A549 treated with AZD2906 at 1 μM for 4 hours (cell line): ENCODE measurements around the gene NMD3. TPM values are rescaled to one million over a fixed set of nuclear protein-coding genes. Genes with fewer than 3 reads are reported as not detected.

ENCODE experiments used
- total RNA-seq: library from RNA; stranded (reverse); fragments of 200-300 nt; extraction: Qiagen RNA extraction; gene quantifications from 5 replicates; pipeline ENCODE4 v1.2.3, GENCODE V29; 2022

Gene NMD3
- total RNA-seq = 40.9 to 67.7 TPM (median 47.9 TPM) in 5 replicates

GRCh38 chr3:161220850-161221753, at the start of gene NMD3:
NMD3 (plus strand) TSS chr3:161221311; CDS start chr3:161222014, 703 bp downstream.

Other genes with a start within 250 kb of the NMD3 start
- gene B3GALNT1, start 116.0 kb upstream of the NMD3 start, total RNA-seq = 0.17 to 0.39 TPM (median 0.22 TPM) in 5 replicates
- gene SPTSSB, start 150.2 kb downstream of the NMD3 start, total RNA-seq = 0.01 TPM in 1 of 5 replicates, not detected in the others